RWPE2 (cell line): ENCODE results near the gene MRPS35.

ENCODE experiments used
- ATAC-seq: fragments of 200-7000 bp; cut with Tn5 transposase; 3 replicates; pipeline ENCODE4 v1.9.1; 2021; ENCODE audit warnings: low read depth
- DNase-seq: peaks from one replicate; pipeline ENCODE4 v3.0.0-alpha.2; 2020; ENCODE audit warnings: low spot score
- H3K27ac ChIP-seq: fragments of 450-650 bp; 2 replicates; pipeline ENCODE4 v1.5.1; 2017; ENCODE audit warnings: mild to moderate bottlenecking; ENCODE audit not compliant: poor library complexity, severe bottlenecking
- H3K27me3 ChIP-seq: fragments of 250-450 bp; sonication (Bioruptor Pico); 2 replicates; pipeline ENCODE4 v1.5.1; 2021; ENCODE audit warnings: mild to moderate bottlenecking, moderate library complexity; ENCODE audit not compliant: insufficient read depth, poor library complexity, severe bottlenecking
- H3K36me3 ChIP-seq: fragments of 250-450 bp; sonication (Bioruptor Pico); 2 replicates; pipeline ENCODE4 v1.5.1; 2020; ENCODE audit warnings: low read depth, mild to moderate bottlenecking, moderate library complexity
- H3K4me1 ChIP-seq: fragments of 250-450 bp; sonication (Bioruptor Pico); 2 replicates; pipeline ENCODE4 v1.5.1; 2021; ENCODE audit warnings: mild to moderate bottlenecking, moderate library complexity; ENCODE audit not compliant: insufficient read depth, poor library complexity, severe bottlenecking
- H3K4me3 ChIP-seq: fragments of 250-450 bp; sonication (Bioruptor Pico); 2 replicates; pipeline ENCODE4 v1.5.1; 2021; ENCODE audit warnings: mild to moderate bottlenecking, moderate library complexity; ENCODE audit not compliant: severe bottlenecking
- H3K9me3 ChIP-seq: fragments of 250-450 bp; sonication (Bioruptor Pico); 2 replicates; pipeline ENCODE4 v1.5.1; 2021; ENCODE audit warnings: mild to moderate bottlenecking, moderate library complexity; ENCODE audit not compliant: severe bottlenecking
- TF ChIP-seq, protein P1 (sequence below): fragments of 450-650 bp; IDR thresholded peaks from one replicate; pipeline ENCODE4 v1.5.1; 2017; ENCODE audit warnings: mild to moderate bottlenecking, moderate library complexity; ENCODE audit not compliant: poor library complexity, severe bottlenecking

MRPS35 gene

DNA sequence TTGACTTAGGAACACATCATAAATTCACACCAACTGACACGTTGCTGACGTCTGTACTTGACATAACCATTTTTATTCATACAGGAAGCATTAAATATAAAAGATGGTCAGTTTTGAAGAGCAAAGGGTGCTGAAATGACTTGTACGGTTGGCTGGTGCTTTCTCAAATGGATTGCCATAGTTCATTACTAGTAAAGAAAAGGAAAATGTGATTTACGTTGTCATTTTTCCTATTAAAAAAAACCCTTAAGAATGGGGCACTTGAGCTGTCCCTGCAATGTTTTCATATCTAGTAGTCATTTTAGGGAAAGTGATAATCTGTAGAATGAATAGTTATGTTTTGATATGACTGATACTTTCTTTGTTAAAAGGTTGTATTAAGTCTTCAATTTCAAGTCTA is 91.9 kb downstream of the MRPS35 start:
- no peak for ATAC-seq
- TF ChIP-seq, protein P1, sequence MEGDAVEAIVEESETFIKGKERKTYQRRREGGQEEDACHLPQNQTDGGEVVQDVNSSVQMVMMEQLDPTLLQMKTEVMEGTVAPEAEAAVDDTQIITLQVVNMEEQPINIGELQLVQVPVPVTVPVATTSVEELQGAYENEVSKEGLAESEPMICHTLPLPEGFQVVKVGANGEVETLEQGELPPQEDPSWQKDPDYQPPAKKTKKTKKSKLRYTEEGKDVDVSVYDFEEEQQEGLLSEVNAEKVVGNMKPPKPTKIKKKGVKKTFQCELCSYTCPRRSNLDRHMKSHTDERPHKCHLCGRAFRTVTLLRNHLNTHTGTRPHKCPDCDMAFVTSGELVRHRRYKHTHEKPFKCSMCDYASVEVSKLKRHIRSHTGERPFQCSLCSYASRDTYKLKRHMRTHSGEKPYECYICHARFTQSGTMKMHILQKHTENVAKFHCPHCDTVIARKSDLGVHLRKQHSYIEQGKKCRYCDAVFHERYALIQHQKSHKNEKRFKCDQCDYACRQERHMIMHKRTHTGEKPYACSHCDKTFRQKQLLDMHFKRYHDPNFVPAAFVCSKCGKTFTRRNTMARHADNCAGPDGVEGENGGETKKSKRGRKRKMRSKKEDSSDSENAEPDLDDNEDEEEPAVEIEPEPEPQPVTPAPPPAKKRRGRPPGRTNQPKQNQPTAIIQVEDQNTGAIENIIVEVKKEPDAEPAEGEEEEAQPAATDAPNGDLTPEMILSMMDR = no peak

DNA sequence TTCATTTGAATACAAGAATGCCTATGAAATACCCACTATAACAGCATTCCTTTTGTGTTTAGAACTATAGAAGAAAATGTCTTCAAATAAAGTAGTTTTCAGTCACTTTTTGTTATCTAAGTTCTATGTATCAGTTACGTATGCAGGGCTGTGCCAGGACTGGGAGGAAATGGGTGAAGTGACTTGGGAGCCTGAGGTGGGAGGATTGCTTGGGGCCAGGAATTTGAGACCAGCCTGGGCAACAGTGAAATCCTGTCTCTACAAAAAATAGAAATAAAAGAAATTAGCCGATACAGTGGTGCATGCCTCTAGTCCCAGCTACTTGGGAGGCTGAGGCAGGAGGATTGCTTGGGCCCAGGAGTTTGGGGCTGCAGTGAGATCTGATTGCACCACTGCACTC is 92.3 kb downstream of the MRPS35 start:
- DNase-seq (no peak), ATAC-seq (no peak)
- Histone ChIP-seq H3K4me3 (no peak overlapping the region), H3K27ac (no peak overlapping the region), H3K9me3 (no peaks in the 10 kb centered on the region), H3K36me3 (peaks cover 9% of the 10 kb centered on the region), H3K4me1 (no peaks in the 10 kb centered on the region), H3K27me3 (no peaks in the 10 kb centered on the region)
- TF ChIP-seq, protein P1 = no peak

More for the DNA sequence above, 91.9 kb downstream of the MRPS35 start:
- Histone ChIP-seq H3K9me3 (no peaks in the 10 kb centered on the region), H3K36me3 (peaks cover 12% of the 10 kb centered on the region), H3K4me1 (no peaks in the 10 kb centered on the region), H3K27ac (no peak overlapping the region), H3K4me3 (no peak overlapping the region), H3K27me3 (no peaks in the 10 kb centered on the region)
- DNase-seq = no peak

DNA sequence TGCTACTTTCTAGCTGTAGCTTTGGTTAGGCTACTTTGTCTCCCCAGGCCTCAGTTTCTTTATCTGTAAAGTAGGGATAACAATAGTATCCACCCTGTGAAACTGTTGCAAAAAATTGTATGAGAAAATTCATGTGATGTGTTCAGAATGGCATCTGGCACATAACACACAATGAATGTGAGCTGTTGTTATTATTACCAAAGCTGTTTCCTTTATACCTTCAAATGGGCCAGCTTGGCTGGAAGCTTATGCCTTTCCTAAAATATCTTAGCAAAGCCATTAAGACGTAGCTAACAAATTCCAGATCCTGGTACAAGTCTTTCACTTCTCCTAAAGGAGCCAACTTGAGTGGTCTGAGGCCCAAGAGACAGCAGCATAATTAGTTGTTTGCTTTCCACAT is 94.6 kb downstream of the MRPS35 start:
- no peak for ATAC-seq
- no peak for DNase-seq

More for the DNA sequence above, 94.6 kb downstream of the MRPS35 start:
- no peaks in the 10 kb centered on the region for H3K27me3 ChIP-seq
- no peak overlapping the region for H3K27ac ChIP-seq
- TF ChIP-seq, protein P1 = no peak
- H3K4me3 ChIP-seq = no peak overlapping the region
- no peaks in the 10 kb centered on the region for H3K9me3 ChIP-seq
- H3K36me3 ChIP-seq = no peaks in the 10 kb centered on the region
- no peaks in the 10 kb centered on the region for H3K4me1 ChIP-seq
